Middle frontal gyrus (tissue), 1 donor: ENCODE measurements around the gene ACTN3.
"Not testable (repeated sequence)": the region's sequence is repeated elsewhere in the genome, so short reads cannot be mapped to it uniquely, and the experiment has no call there.

Source experiments
- DNase-seq: peaks from one replicate; pipeline ENCODE4 v3.0.0-alpha.2; 2015; ENCODE audit warnings: low spot score; ENCODE audit errors: extremely low spot score

Gene ACTN3

GRCh38 chr11:66595245-66595904, 48.7 kb downstream of the ACTN3 start:
- DNase-seq, result no peak

GRCh38 chr11:66598993-66599392, 52.3 kb downstream of the ACTN3 start:
- DNase-seq, result no peak

GRCh38 chr11:66600219-66600618, 53.5 kb downstream of the ACTN3 start:
- DNase-seq, result no peak

- DNase-seq, result no peak
Measured at GRCh38 chr11:66600631-66601233, 54.0 kb downstream of the ACTN3 start.

GRCh38 chr11:66603072-66603471, 56.4 kb downstream of the ACTN3 start:
- no peak for DNase-seq

- no peak for DNase-seq
Measured at GRCh38 chr11:66604155-66604554, 57.5 kb downstream of the ACTN3 start.

GRCh38 chr11:66606608-66607007, 59.9 kb downstream of the ACTN3 start:
- DNase-seq, result not testable (repeated sequence)

- DNase-seq, result no peak
Measured at GRCh38 chr11:66607126-66607834, 60.6 kb downstream of the ACTN3 start.

GRCh38 chr11:66609721-66610617, 63.3 kb downstream of the ACTN3 start:
- DNase-seq, result no peak

GRCh38 chr11:66612458-66612857, 65.8 kb downstream of the ACTN3 start:
- no peak for DNase-seq
